ENCODE data around the gene SOX15.
A peak's percentile ranks its signal among the peaks of the same experiment; 100 is the strongest.

The SOX15 gene

DNA sequence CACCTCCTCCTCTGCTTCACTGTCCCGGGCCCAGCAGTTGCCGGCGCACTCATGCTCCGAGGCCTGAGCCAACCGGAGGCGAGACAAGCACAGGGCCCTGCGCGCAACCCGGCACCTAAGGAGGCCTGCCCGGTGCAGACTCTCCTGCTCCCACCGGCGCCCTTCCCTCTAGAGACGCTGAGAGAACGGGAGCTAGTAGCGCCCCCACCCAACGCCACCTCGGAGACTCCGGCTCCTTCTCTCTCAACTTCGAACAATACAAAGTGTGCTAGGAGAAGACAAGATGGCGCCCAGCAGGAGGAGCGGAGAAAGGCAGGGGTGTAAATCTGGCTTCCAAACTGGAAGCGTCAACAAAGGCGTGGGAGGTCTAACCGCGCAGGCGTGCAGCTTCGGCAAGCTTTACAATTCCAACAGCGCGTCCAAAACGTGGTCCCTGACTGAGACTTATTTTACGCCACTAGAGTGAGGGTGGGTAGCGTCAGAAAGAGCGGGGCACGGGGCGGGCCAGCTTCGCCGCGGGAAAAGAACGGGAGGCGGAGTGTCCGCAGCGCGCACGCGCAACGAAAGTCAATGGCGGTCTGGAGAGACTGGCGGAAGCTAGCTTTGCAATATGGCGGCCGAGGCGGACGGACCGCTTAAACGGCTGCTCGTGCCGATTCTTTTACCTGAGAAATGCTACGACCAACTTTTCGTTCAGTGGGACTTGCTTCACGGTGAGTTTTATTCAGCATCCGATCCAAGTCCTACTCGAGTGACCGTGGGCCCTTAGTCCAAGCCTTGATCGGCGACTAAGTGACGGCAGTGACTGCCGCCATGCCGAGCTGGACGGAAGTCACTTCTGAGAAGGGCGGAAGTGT lies 6.4 kb downstream of the SOX15 start, which contains the start of gene MPDU1:
Gene MPDU1 (plus strand): TSS at position 600 of the 857 bp plus-strand sequence. CDS start 11 bp downstream, at position 611.
- peak within 1 kb of the TSS; percentile 86 for H3K4me3 ChIP-seq (ENCODE audit: low read depth, low read length)
- H3K4me1 ChIP-seq (ENCODE audit: control insufficient read depth, insufficient read depth, low read length) = peaks cover 8% of the 10 kb centered on the region; the same call in 1 of the 2 replicates
- ChIA-PET CTCF (interaction anchor here (0.7 to 2.7 kb wide), 8 partner anchors 9 to 160 kb away, joined by 3 to 18 read pairs (median 4); partner anchors contain the start of genes TP53 and WRAP53), POLR2A (interaction anchor here (0.6 to 5.5 kb wide), 26 partner anchors 8 to 332 kb away, joined by 3 to 98 read pairs (median 6); partner anchors contain the start of genes ATP1B2, DNAH2, FXR2 and NEURL4)
- peak within 1 kb of the TSS; percentile 95 for H3K27ac ChIP-seq (ENCODE audit: extremely low read depth, low read depth, low read length)
- no peaks in the 10 kb centered on the region for H3K9me3 ChIP-seq (ENCODE audit: control insufficient read depth, insufficient read depth, low read depth, low read length)
- H3K36me3 ChIP-seq (ENCODE audit: control insufficient read depth in 2 of 2, insufficient read depth in 1 of 2, low read length in 2 of 2) = peaks cover 0 to 61% of the 10 kb centered on the region in 2 experiments; a peak in 1 of 3 replicates
- TF ChIP-seq ZNF596 (tag by site-specific recombination; IDR thresholded peaks at IDR 0.05) (0 out of 2 replicates have a peak, but pooled peaks have one; percentile 1), ZSCAN23 (tag by site-specific recombination; IDR thresholded peaks at IDR 0.05) (0 out of 2 replicates have a peak, but pooled peaks have one; percentile 49), ZBTB8A (tag by site-specific recombination; IDR thresholded peaks at IDR 0.05) (peak; percentile 29), ZNF169 (tag by site-specific recombination; IDR thresholded peaks at IDR 0.05) (no peak), SP2 (tag by site-specific recombination; IDR thresholded peaks at IDR 0.05) (peak; percentile 88), ZNF561 (tag by site-specific recombination; IDR thresholded peaks at IDR 0.05; ENCODE audit: borderline replicate concordance) (peak; percentile 50; the same call in 1 of the 2 replicates), ZFHX2 (tag by site-specific recombination; conservative IDR thresholded peaks at IDR 0.05) (peak; percentile 89), ZNF629 (tag by site-specific recombination; IDR thresholded peaks at IDR 0.05) (peak; percentile 89), ZNF600 (tag by site-specific recombination; IDR thresholded peaks at IDR 0.05) (peak; percentile 97), KLF8 (tag by site-specific recombination; IDR thresholded peaks at IDR 0.05) (peak; percentile 76), ZNF558 (tag by site-specific recombination; IDR thresholded peaks at IDR 0.05) (peak; percentile 75), ZNF341 (tag by site-specific recombination; IDR thresholded peaks at IDR 0.05; ENCODE audit: low read depth) (peak; percentile 87), YY1 (tag by site-specific recombination; IDR thresholded peaks at IDR 0.05) (peak; percentile 99), ZNF324 (tag by site-specific recombination; IDR thresholded peaks at IDR 0.05) (peak; percentile 59), SETDB1 (IDR thresholded peaks at IDR 0.05; ENCODE audit: insufficient read length, low read length) (peak; percentile 13), YY2 (tag by site-specific recombination; IDR thresholded peaks at IDR 0.05) (peak; percentile 100), FEZF1 (tag by site-specific recombination; IDR thresholded peaks at IDR 0.05) (peak; percentile 13; the same call in 1 of the 2 replicates), KLF1 (tag by site-specific recombination; IDR thresholded peaks at IDR 0.05) (peak; percentile 34; the same call in 1 of the 2 replicates)
- TF ChIP-seq, protein P1, sequence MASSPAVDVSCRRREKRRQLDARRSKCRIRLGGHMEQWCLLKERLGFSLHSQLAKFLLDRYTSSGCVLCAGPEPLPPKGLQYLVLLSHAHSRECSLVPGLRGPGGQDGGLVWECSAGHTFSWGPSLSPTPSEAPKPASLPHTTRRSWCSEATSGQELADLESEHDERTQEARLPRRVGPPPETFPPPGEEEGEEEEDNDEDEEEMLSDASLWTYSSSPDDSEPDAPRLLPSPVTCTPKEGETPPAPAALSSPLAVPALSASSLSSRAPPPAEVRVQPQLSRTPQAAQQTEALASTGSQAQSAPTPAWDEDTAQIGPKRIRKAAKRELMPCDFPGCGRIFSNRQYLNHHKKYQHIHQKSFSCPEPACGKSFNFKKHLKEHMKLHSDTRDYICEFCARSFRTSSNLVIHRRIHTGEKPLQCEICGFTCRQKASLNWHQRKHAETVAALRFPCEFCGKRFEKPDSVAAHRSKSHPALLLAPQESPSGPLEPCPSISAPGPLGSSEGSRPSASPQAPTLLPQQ (tag by site-specific recombination; IDR thresholded peaks at IDR 0.05) = peak; percentile 61
- TF ChIP-seq, protein P2, sequence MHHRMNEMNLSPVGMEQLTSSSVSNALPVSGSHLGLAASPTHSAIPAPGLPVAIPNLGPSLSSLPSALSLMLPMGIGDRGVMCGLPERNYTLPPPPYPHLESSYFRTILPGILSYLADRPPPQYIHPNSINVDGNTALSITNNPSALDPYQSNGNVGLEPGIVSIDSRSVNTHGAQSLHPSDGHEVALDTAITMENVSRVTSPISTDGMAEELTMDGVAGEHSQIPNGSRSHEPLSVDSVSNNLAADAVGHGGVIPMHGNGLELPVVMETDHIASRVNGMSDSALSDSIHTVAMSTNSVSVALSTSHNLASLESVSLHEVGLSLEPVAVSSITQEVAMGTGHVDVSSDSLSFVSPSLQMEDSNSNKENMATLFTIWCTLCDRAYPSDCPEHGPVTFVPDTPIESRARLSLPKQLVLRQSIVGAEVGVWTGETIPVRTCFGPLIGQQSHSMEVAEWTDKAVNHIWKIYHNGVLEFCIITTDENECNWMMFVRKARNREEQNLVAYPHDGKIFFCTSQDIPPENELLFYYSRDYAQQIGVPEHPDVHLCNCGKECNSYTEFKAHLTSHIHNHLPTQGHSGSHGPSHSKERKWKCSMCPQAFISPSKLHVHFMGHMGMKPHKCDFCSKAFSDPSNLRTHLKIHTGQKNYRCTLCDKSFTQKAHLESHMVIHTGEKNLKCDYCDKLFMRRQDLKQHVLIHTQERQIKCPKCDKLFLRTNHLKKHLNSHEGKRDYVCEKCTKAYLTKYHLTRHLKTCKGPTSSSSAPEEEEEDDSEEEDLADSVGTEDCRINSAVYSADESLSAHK (tag by site-specific recombination; IDR thresholded peaks at IDR 0.05) = peak; percentile 9; the same call in 1 of the 2 replicates
- TF ChIP-seq, protein P3, sequence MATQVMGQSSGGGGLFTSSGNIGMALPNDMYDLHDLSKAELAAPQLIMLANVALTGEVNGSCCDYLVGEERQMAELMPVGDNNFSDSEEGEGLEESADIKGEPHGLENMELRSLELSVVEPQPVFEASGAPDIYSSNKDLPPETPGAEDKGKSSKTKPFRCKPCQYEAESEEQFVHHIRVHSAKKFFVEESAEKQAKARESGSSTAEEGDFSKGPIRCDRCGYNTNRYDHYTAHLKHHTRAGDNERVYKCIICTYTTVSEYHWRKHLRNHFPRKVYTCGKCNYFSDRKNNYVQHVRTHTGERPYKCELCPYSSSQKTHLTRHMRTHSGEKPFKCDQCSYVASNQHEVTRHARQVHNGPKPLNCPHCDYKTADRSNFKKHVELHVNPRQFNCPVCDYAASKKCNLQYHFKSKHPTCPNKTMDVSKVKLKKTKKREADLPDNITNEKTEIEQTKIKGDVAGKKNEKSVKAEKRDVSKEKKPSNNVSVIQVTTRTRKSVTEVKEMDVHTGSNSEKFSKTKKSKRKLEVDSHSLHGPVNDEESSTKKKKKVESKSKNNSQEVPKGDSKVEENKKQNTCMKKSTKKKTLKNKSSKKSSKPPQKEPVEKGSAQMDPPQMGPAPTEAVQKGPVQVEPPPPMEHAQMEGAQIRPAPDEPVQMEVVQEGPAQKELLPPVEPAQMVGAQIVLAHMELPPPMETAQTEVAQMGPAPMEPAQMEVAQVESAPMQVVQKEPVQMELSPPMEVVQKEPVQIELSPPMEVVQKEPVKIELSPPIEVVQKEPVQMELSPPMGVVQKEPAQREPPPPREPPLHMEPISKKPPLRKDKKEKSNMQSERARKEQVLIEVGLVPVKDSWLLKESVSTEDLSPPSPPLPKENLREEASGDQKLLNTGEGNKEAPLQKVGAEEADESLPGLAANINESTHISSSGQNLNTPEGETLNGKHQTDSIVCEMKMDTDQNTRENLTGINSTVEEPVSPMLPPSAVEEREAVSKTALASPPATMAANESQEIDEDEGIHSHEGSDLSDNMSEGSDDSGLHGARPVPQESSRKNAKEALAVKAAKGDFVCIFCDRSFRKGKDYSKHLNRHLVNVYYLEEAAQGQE (tag by site-specific recombination; IDR thresholded peaks at IDR 0.05) = 0 out of 2 replicates have a peak, but pooled peaks have one; percentile 27
- TF ChIP-seq, protein P4, sequence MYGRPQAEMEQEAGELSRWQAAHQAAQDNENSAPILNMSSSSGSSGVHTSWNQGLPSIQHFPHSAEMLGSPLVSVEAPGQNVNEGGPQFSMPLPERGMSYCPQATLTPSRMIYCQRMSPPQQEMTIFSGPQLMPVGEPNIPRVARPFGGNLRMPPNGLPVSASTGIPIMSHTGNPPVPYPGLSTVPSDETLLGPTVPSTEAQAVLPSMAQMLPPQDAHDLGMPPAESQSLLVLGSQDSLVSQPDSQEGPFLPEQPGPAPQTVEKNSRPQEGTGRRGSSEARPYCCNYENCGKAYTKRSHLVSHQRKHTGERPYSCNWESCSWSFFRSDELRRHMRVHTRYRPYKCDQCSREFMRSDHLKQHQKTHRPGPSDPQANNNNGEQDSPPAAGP (tag by site-specific recombination; IDR thresholded peaks at IDR 0.05) = peak; percentile 81
- TF ChIP-seq, protein P5, sequence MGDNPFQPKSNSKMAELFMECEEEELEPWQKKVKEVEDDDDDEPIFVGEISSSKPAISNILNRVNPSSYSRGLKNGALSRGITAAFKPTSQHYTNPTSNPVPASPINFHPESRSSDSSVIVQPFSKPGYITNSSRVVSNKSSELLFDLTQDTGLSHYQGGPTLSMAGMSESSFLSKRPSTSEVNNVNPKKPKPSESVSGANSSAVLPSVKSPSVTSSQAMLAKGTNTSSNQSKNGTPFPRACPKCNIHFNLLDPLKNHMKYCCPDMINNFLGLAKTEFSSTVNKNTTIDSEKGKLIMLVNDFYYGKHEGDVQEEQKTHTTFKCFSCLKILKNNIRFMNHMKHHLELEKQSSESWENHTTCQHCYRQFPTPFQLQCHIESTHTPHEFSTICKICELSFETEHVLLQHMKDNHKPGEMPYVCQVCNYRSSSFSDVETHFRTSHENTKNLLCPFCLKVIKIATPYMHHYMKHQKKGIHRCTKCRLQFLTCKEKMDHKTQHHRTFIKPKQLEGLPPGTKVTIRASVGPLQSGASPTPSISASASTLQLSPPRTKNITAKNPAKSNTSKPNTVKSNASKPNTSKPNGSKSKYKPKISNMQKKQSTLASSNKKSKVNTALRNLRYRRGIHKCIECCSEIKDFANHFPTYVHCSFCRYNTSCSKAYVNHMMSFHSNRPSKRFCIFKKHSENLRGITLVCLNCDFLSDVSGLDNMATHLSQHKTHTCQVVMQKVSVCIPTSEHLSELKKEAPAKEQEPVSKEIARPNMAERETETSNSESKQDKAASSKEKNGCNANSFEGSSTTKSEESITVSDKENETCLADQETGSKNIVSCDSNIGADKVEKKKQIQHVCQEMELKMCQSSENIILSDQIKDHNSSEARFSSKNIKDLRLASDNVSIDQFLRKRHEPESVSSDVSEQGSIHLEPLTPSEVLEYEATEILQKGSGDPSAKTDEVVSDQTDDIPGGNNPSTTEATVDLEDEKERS (tag by site-specific recombination; IDR thresholded peaks at IDR 0.05) = peak; percentile 53
